ENCODE data around the gene INTS7. TPM values are rescaled to one million over a fixed set of nuclear protein-coding genes. Genes with fewer than 3 reads are reported as not detected.

Gene INTS7
- total RNA-seq, 1 experiment from 2014 or later = 16.1 TPM

- no peak for DNase-seq (ENCODE audit: low spot score)
Measured at GRCh38 chr1:211909395-211909794, 126.0 kb downstream of the INTS7 start.

- no peak for DNase-seq (ENCODE audit: low spot score)
Measured at GRCh38 chr1:211908951-211909350, 126.4 kb downstream of the INTS7 start.

- no peak for DNase-seq (ENCODE audit: low spot score)
Measured at GRCh38 chr1:211908453-211908852, 126.9 kb downstream of the INTS7 start.

- no peak for DNase-seq (ENCODE audit: low spot score)
Measured at GRCh38 chr1:211903490-211904245, 131.7 kb downstream of the INTS7 start.

- DNase-seq (ENCODE audit: low spot score) = no peak
Measured at GRCh38 chr1:211902624-211903291, 132.6 kb downstream of the INTS7 start.

- DNase-seq (ENCODE audit: low spot score) = no peak
Measured at GRCh38 chr1:211901945-211902344, 133.4 kb downstream of the INTS7 start.

GRCh38 chr1:211900441-211900840 is 134.9 kb downstream of the INTS7 start:
- no peak for DNase-seq (ENCODE audit: low spot score)

GRCh38 chr1:211896958-211897357 is 138.4 kb downstream of the INTS7 start:
- no peak for DNase-seq (ENCODE audit: low spot score)

GRCh38 chr1:211895126-211895759 is 140.1 kb downstream of the INTS7 start:
- no peak for DNase-seq (ENCODE audit: low spot score)

- no peak for DNase-seq (ENCODE audit: low spot score)
Measured at GRCh38 chr1:211894312-211894711, 141.0 kb downstream of the INTS7 start.

GRCh38 chr1:211893260-211893659 is 142.1 kb downstream of the INTS7 start:
- no peak for DNase-seq (ENCODE audit: low spot score)

- DNase-seq (ENCODE audit: low spot score) = no peak
Measured at GRCh38 chr1:211892577-211892976, 142.8 kb downstream of the INTS7 start.

GRCh38 chr1:211891708-211892107 is 143.6 kb downstream of the INTS7 start:
- no peak for DNase-seq (ENCODE audit: low spot score)

Small RNA genes lying within 50 kb of the gene (small RNA-seq; reads per million reads assigned to genes)
- not detected for gene MIR3122
- not detected for gene RF00568

Other genes starting within 250 kb of the INTS7 start
- 13.1 and 13.7 TPM in 2 replicates for gene LPGAT1, start 204.8 kb downstream of the INTS7 start, total RNA-seq (2014; rRNA removed; shearing (Covaris generic))
- gene DTL, start 191 bp upstream of the INTS7 start, total RNA-seq (2014; rRNA removed; shearing (Covaris generic)) = 19.0 and 24.8 TPM in 2 replicates
- gene PPP2R5A, start 249.9 kb upstream of the INTS7 start, total RNA-seq (2014; rRNA removed; shearing (Covaris generic)) = 36.1 and 42.1 TPM in 2 replicates